H9 (cell line): ENCODE measurements around the gene ZNF346. TPM values are rescaled to one million over a fixed set of nuclear protein-coding genes. Genes with fewer than 3 reads are reported as not detected.

Source experiments
- DNase-seq: peaks from one replicate; pipeline ENCODE4 v3.0.0-alpha.2; 2017
- H2AFZ ChIP-seq: one replicate; pipeline ENCODE4 v1.6.1; 2013; ENCODE audit warnings: mild to moderate bottlenecking, low read length, control low read depth, moderate library complexity
- H2AK5ac ChIP-seq: 2 replicates; pipeline ENCODE4 v1.6.1; 2013; ENCODE audit warnings: low read length, control low read depth, mixed read lengths; ENCODE audit not compliant: insufficient read length
- H2BK120ac ChIP-seq: one replicate; pipeline ENCODE4 v1.6.1; 2013; ENCODE audit warnings: low read depth, mild to moderate bottlenecking, low read length, control low read depth, inconsistent platforms; ENCODE audit not compliant: poor library complexity, severe bottlenecking
- H2BK12ac ChIP-seq: 2 replicates; pipeline ENCODE4 v1.6.1; 2013; ENCODE audit warnings: low read length, control low read depth, mixed read lengths, low read depth; ENCODE audit not compliant: insufficient read length
- H2BK15ac ChIP-seq: 2 replicates; pipeline ENCODE4 v1.6.1; 2013; ENCODE audit warnings: low read depth, low read length, control low read depth
- H2BK20ac ChIP-seq: one replicate; pipeline ENCODE4 v1.6.1; 2013; ENCODE audit warnings: low read depth, mild to moderate bottlenecking, low read length, control low read depth, inconsistent platforms; ENCODE audit not compliant: poor library complexity, severe bottlenecking
- H2BK5ac ChIP-seq: 2 replicates; pipeline ENCODE4 v1.6.1; 2013; ENCODE audit warnings: low read length, control low read depth, mixed read lengths; ENCODE audit not compliant: insufficient read length
- H3K14ac ChIP-seq: 2 replicates; pipeline ENCODE4 v1.6.1; 2013; ENCODE audit warnings: low read length, control low read depth; ENCODE audit not compliant: insufficient read depth
- H3K18ac ChIP-seq: 2 replicates; pipeline ENCODE4 v1.6.1; 2013; ENCODE audit warnings: low read depth, mild to moderate bottlenecking, mixed read lengths, low read length, control low read depth; ENCODE audit not compliant: insufficient read length
- H3K23ac ChIP-seq: 2 replicates; pipeline ENCODE4 v1.6.1; 2013; ENCODE audit warnings: low read length, control low read depth, mixed read lengths, low read depth; ENCODE audit not compliant: insufficient read length
- H3K23me2 ChIP-seq: 2 replicates; pipeline ENCODE4 v1.6.1; 2013; ENCODE audit warnings: low read depth, mild to moderate bottlenecking, mixed read lengths, low read length, control low read depth; ENCODE audit not compliant: insufficient read length, poor library complexity, severe bottlenecking
- H3K27ac ChIP-seq: 2 replicates; pipeline ENCODE4 v1.5.1; 2013; ENCODE audit warnings: low read length, control low read depth, mixed read lengths, low read depth; ENCODE audit not compliant: insufficient read length
- H3K27me3 ChIP-seq: 2 replicates; pipeline ENCODE4 v1.6.1; 2013; ENCODE audit warnings: low read length, control low read depth, inconsistent platforms; ENCODE audit not compliant: insufficient read depth
- H3K4ac ChIP-seq: 2 replicates; pipeline ENCODE4 v1.6.1; 2013; ENCODE audit warnings: low read depth, mild to moderate bottlenecking, control low read depth, inconsistent platforms, low read length, moderate library complexity
- H3K4me1 ChIP-seq: 2 replicates; pipeline ENCODE4 v1.6.1; 2013; ENCODE audit warnings: low read length, control low read depth, inconsistent platforms; ENCODE audit not compliant: insufficient read depth
- H3K4me2 ChIP-seq: 2 replicates; pipeline ENCODE4 v1.6.1; 2013; ENCODE audit warnings: low read length, control low read depth, mixed read lengths; ENCODE audit not compliant: insufficient read length, insufficient read depth
- H3K56ac ChIP-seq: 2 replicates; pipeline ENCODE4 v1.6.1; 2013; ENCODE audit warnings: low read depth, mild to moderate bottlenecking, mixed read lengths, low read length, control low read depth; ENCODE audit not compliant: insufficient read length
- H3K79me1 ChIP-seq: 2 replicates; pipeline ENCODE4 v1.6.1; 2013; ENCODE audit warnings: low read depth, mild to moderate bottlenecking, moderate library complexity, low read length, control low read depth, inconsistent platforms; ENCODE audit not compliant: insufficient read depth, poor library complexity, severe bottlenecking
- H3K79me2 ChIP-seq: 2 replicates; pipeline ENCODE4 v1.6.1; 2013; ENCODE audit warnings: low read length, control low read depth, inconsistent platforms; ENCODE audit not compliant: insufficient read depth
- H3K9ac ChIP-seq: 2 replicates; pipeline ENCODE4 v1.6.1; 2013; ENCODE audit warnings: low read length, control low read depth, mixed read lengths; ENCODE audit not compliant: insufficient read length; ENCODE audit errors: extremely low read depth
- H3K9me3 ChIP-seq: one replicate; pipeline ENCODE4 v1.6.1; 2013; ENCODE audit warnings: low read depth, low read length, inconsistent platforms; ENCODE audit not compliant: control insufficient read depth
- H3T11ph ChIP-seq: one replicate; pipeline ENCODE4 v1.6.1; 2013; ENCODE audit warnings: mild to moderate bottlenecking, low read length, control low read depth, inconsistent platforms
- H4K20me1 ChIP-seq: one replicate; pipeline ENCODE4 v1.6.1; 2013; ENCODE audit not compliant: control insufficient read depth, insufficient read length, insufficient read depth
- H4K5ac ChIP-seq: 2 replicates; pipeline ENCODE4 v1.6.1; 2013; ENCODE audit warnings: low read depth, mild to moderate bottlenecking, mixed read lengths, low read length, control low read depth; ENCODE audit not compliant: insufficient read length
- H4K8ac ChIP-seq: replicated peaks from 2 replicates; pipeline ENCODE4 v1.6.1; 2013; ENCODE audit warnings: low read length, control low read depth, mixed read lengths, low read depth; ENCODE audit not compliant: insufficient read length
- H4K91ac ChIP-seq: 2 replicates; pipeline ENCODE4 v1.6.1; 2013; ENCODE audit warnings: low read depth, mild to moderate bottlenecking, moderate library complexity, mixed read lengths, low read length, control low read depth; ENCODE audit not compliant: insufficient read length
- H3K27ac Mint-ChIP-seq, 3 experiments: 2 replicates in 2 of 3; 3 replicates in 1 of 3; pipeline ENCODE4 v1.8.0; 2020 to 2021; ENCODE audit warnings: mixed read lengths in 3 of 3, mild to moderate bottlenecking in 1 of 3, moderate library complexity in 1 of 3
- H3K27me3 Mint-ChIP-seq: 2 replicates; pipeline ENCODE4 v1.8.0; 2021; ENCODE audit warnings: low read depth, mild to moderate bottlenecking, moderate library complexity, mixed read lengths
- H3K36me3 Mint-ChIP-seq, 3 experiments: 2 replicates in 2 of 3; 3 replicates in 1 of 3; pipeline ENCODE4 v1.8.0; 2020 to 2021; ENCODE audit warnings: low read depth in 3 of 3, mixed read lengths in 3 of 3; ENCODE audit not compliant: insufficient read depth in 1 of 3
- H3K4me1 Mint-ChIP-seq, 2 experiments: 2 replicates each; pipeline ENCODE4 v1.8.0; 2020; ENCODE audit warnings: mixed read lengths in 2 of 2
- H3K4me3 Mint-ChIP-seq, 2 experiments: 2 replicates in 1 of 2; 3 replicates in 1 of 2; pipeline ENCODE4 v1.8.0; 2020 to 2021; ENCODE audit warnings: mild to moderate bottlenecking in 2 of 2, mixed read lengths in 2 of 2, moderate library complexity in 1 of 2
- H3K9me3 Mint-ChIP-seq, 2 experiments: 2 replicates in 1 of 2; 3 replicates in 1 of 2; pipeline ENCODE4 v1.8.0; 2020; ENCODE audit warnings: mild to moderate bottlenecking in 2 of 2, mixed read lengths in 2 of 2, moderate library complexity in 1 of 2
- CTCF ChIP-seq: fragments of 200-600 bp; sonication (generic); conservative IDR thresholded peaks from 3 replicates; pipeline ENCODE4 v1.8.0; 2021; ENCODE audit warnings: antibody characterized with exemption, mild to moderate bottlenecking
- WGBS: extraction: QIAGEN DNeasy Blood & Tissue Kit; methylation state at CpG from one replicate; pipeline ENCODE4 v1.1.7; 2013; ENCODE audit warnings: missing lambda C conversion rate, low lambda C conversion rate, mixed read lengths; ENCODE audit not compliant: insufficient read length; ENCODE audit errors: extremely low coverage; 5-methylcytosine and 5-hydroxymethylcytosine counted together
- total RNA-seq: library from RNA; stranded (reverse); gene quantifications from 2 replicates; pipeline ENCODE4 v1.2.1, GENCODE V29; 2021

The ZNF346 gene
- total RNA-seq, 1 experiment from 2014 or later = 22.7 TPM

DNA sequence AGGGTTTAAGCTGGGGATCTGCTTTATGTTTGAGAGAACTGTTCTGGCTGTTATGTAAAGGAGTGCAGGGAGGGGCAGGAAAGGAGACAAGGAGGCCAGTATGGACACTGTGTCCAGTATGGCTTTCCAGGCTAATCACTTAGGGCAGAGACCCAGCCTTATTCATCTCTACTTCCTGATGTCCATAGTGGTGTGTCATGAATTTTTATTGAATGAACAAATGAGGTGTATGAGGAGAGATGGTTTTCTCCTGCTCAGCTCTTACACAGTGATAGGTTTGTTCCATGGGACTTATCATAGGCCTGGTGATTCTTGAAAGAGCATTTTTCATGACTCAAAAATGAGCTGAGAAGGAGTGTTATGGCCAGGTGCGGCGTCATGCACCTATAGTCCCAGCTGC is 43.7 kb downstream of the ZNF346 start:
- Mint-ChIP-seq H3K4me3 (no peak overlapping the region), H3K36me3 (peaks cover 7 to 33% (median 11%) of the 10 kb centered on the region in 3 experiments; a peak in 6 of 7 replicates), H3K4me1 (peaks cover 0 to 4% of the 10 kb centered on the region in 2 experiments; a peak in 2 of 4 replicates), H3K9me3 (no peaks in the 10 kb centered on the region), H3K27me3 (no peaks in the 10 kb centered on the region), H3K27ac (peak overlapping the region in 1 of 3 experiments; percentile 39; a peak in 1 of 7 replicates)
- no peak overlapping the region for H4K91ac ChIP-seq
- H2BK120ac ChIP-seq = no peak overlapping the region
- H3K23ac ChIP-seq = no peak overlapping the region
- no peaks in the 10 kb centered on the region for H3K79me1 ChIP-seq
- H2BK15ac ChIP-seq = no peak overlapping the region
- H3K79me2 ChIP-seq = no peaks in the 10 kb centered on the region
- H3T11ph ChIP-seq = no peak overlapping the region
- no peak overlapping the region for H3K4ac ChIP-seq
- H3K23me2 ChIP-seq = no peaks in the 10 kb centered on the region
- H4K8ac ChIP-seq = no peak overlapping the region
- no peak for DNase-seq
- no peaks in the 10 kb centered on the region for H3K9me3 ChIP-seq
- H2AFZ ChIP-seq = no peak overlapping the region
- H3K9ac ChIP-seq = no peak overlapping the region
- no peak overlapping the region for H2BK12ac ChIP-seq
- H3K4me1 ChIP-seq = no peaks in the 10 kb centered on the region
- WGBS = no CpG with 5 or more reads among the region's 2 CpGs
- no peak overlapping the region for H3K18ac ChIP-seq
- H3K27me3 ChIP-seq = no peaks in the 10 kb centered on the region
- no peak overlapping the region for H2BK5ac ChIP-seq
- no peak overlapping the region for H3K14ac ChIP-seq
- H4K20me1 ChIP-seq = no peaks in the 10 kb centered on the region
- H4K5ac ChIP-seq = no peak overlapping the region
- no peak overlapping the region for H3K56ac ChIP-seq
- no peak overlapping the region for H2BK20ac ChIP-seq
- TF ChIP-seq CTCF = no peak
- H3K27ac ChIP-seq = no peak overlapping the region
- H3K4me2 ChIP-seq = no peak overlapping the region
- H2AK5ac ChIP-seq = no peak overlapping the region
